GM23248 (cell line): ENCODE data around the gene AOPEP. TPM values are rescaled to one million over a fixed set of nuclear protein-coding genes. Genes with fewer than 3 reads are reported as not detected.

ENCODE experiments used
- DNase-seq: peaks from one replicate; pipeline ENCODE4 v3.0.0-alpha.2; 2015
- H2AFZ ChIP-seq: fragments of 200-600 bp; sonication (generic); 2 replicates; pipeline ENCODE4 v1.6.1; 2016; ENCODE audit warnings: antibody characterized with exemption
- H3F3A ChIP-seq: fragments of 200-600 bp; sonication (generic); 2 replicates; pipeline ENCODE4 v1.6.1; 2016; ENCODE audit warnings: mild to moderate bottlenecking, antibody characterized with exemption, mixed run types; ENCODE audit not compliant: insufficient read depth
- H3K27ac ChIP-seq: fragments of 200-600 bp; sonication (generic); 2 replicates; pipeline ENCODE4 v1.5.1; 2016; ENCODE audit warnings: mild to moderate bottlenecking
- H3K27me3 ChIP-seq: fragments of 200-600 bp; sonication (generic); replicated peaks from 2 replicates; pipeline ENCODE4 v1.6.1; 2016; ENCODE audit warnings: mild to moderate bottlenecking; ENCODE audit not compliant: insufficient read depth
- H3K36me3 ChIP-seq: fragments of 200-600 bp; sonication (generic); 2 replicates; pipeline ENCODE4 v1.6.1; 2016; ENCODE audit warnings: low read depth, mild to moderate bottlenecking
- H3K4me1 ChIP-seq: fragments of 200-600 bp; sonication (generic); 2 replicates; pipeline ENCODE4 v1.6.1; 2016; ENCODE audit warnings: mild to moderate bottlenecking; ENCODE audit not compliant: insufficient read depth
- H3K4me2 ChIP-seq: fragments of 200-600 bp; sonication (generic); one replicate; pipeline ENCODE4 v1.6.1; 2016; ENCODE audit warnings: mild to moderate bottlenecking; ENCODE audit not compliant: unreplicated experiment
- H3K4me3 ChIP-seq: fragments of 200-600 bp; sonication (generic); 2 replicates; pipeline ENCODE4 v1.5.1; 2016; ENCODE audit warnings: mild to moderate bottlenecking
- H3K79me2 ChIP-seq: fragments of 200-600 bp; sonication (generic); 2 replicates; pipeline ENCODE4 v1.6.1; 2016; ENCODE audit warnings: mild to moderate bottlenecking; ENCODE audit not compliant: insufficient read depth
- H3K9ac ChIP-seq: fragments of 200-600 bp; sonication (generic); 2 replicates; pipeline ENCODE4 v1.6.1; 2016; ENCODE audit warnings: mild to moderate bottlenecking
- H3K9me2 ChIP-seq: fragments of 200-600 bp; sonication (generic); 2 replicates; pipeline ENCODE4 v1.6.1; 2016; ENCODE audit warnings: mixed run types, mild to moderate bottlenecking, moderate library complexity; ENCODE audit not compliant: insufficient read depth
- H3K9me3 ChIP-seq: fragments of 200-600 bp; sonication (generic); one replicate; pipeline ENCODE4 v1.6.1; 2017; ENCODE audit warnings: low read depth
- H4K20me1 ChIP-seq: fragments of 200-600 bp; sonication (generic); 2 replicates; pipeline ENCODE4 v1.6.0; 2016; ENCODE audit not compliant: insufficient read depth
- EZH2 ChIP-seq: fragments of 200-600 bp; sonication (generic); IDR thresholded peaks from 2 replicates; pipeline ENCODE4 v1.6.1; 2018; ENCODE audit warnings: antibody characterized with exemption, mild to moderate bottlenecking; ENCODE audit not compliant: insufficient read depth, poor library complexity, severe bottlenecking
- EZH2phosphoT487 ChIP-seq: fragments of 200-600 bp; sonication (generic); IDR thresholded peaks from 2 replicates; pipeline ENCODE4 v1.6.1; 2018; ENCODE audit warnings: antibody characterized with exemption, moderate library complexity, mild to moderate bottlenecking, low read depth; ENCODE audit not compliant: insufficient read depth
- WGBS, 2 experiments: methylation state at CpG; one replicate each; pipeline ENCODE4 v1.1.6; 2015 to 2017; ENCODE audit warnings: low lambda C conversion rate in 2 of 2, low coverage in 1 of 2; ENCODE audit errors: missing lambda C conversion rate in 2 of 2; 5-methylcytosine and 5-hydroxymethylcytosine counted together
- in situ Hi-C: fragments of 300-500 bp; cut with MboI; formaldehyde crosslinking; loops from 2 replicates; pipeline ENCODE4 v1.15.0; 2020
- polyA plus RNA-seq: library from polyadenylated mRNA; unstranded; fragments of >200 nt; fragmentation: Nextera tagmentation; extraction: Ambion mirVana; gene quantifications from 2 replicates; pipeline ENCODE4 v1.2.1, GENCODE V29; 2016
- total RNA-seq: library from RNA; depleted of rRNA; stranded (reverse); fragments of >200 nt; shearing (Covaris generic); gene quantifications from 2 replicates; pipeline ENCODE4 v1.2.3, GENCODE V29; 2014

AOPEP gene
- total and polyA plus RNA-seq, 2 experiments from 2014 or later, result 90.0 to 120 TPM

DNA sequence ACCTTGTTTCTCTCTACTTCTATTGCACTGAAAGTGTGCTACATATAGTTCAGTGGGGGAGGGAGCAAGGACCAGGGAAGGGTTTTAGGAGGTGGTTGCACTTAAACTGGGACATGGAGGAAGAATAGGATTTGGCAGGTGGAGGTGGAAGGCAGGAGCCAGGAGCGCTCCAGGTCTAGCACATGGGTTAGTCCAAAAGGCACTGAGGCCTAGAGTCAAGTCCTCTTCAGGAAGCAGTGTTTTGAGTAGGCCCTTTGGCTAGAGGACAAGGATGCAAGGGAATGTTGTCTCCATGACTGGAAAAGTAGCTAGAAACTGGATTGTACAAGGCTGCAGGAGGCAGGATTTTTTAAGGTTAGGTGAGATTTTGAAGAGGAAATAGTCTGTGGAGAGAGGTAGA is 31.5 kb downstream of the AOPEP start:
- Histone ChIP-seq H3K4me2 (no peak overlapping the region), H3K9ac (no peak overlapping the region), H3K36me3 (no peaks in the 10 kb centered on the region), H2AFZ (no peak overlapping the region), H3F3A (peaks cover 9% of the 10 kb centered on the region), H4K20me1 (no peaks in the 10 kb centered on the region), H3K9me3 (no peaks in the 10 kb centered on the region), H3K79me2 (no peaks in the 10 kb centered on the region; the same call in 1 of the 2 replicates), H3K27me3 (no peaks in the 10 kb centered on the region), H3K4me1 (peaks cover 12% of the 10 kb centered on the region), H3K27ac (no peak overlapping the region), H3K9me2 (no peaks in the 10 kb centered on the region), H3K4me3 (no peak overlapping the region)
- DNase-seq, result no peak
- WGBS, 2 experiments, result 92 to 100% methylated on average over 1 of the region's 1 CpG
- TF ChIP-seq EZH2phosphoT487 (no peak), EZH2 (no peak)
- in situ Hi-C loops, result no loop called here

DNA sequence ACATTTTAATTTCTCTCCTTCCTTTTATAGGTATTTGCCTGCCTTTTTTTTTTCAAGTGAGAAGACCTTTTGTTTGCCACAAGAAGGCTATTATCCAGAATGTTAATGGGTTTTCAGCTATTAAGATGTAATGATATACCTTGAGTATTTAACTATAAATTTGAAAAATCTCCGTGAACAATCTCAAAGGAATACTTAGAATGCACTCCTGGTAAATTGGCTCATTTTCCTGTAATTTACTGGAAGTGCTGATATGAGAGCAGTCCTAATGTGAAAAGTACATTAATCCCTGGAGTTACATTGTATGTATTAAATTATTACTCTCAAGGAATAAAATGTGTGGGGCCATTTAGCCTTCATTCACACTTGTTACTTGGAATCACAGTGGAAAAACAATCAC is 32.4 kb downstream of the AOPEP start:
- Histone ChIP-seq H3K9me2 (no peaks in the 10 kb centered on the region), H3K4me3 (no peak overlapping the region), H3K9ac (no peak overlapping the region), H4K20me1 (no peaks in the 10 kb centered on the region), H3K79me2 (peaks cover 8% of the 10 kb centered on the region), H3K36me3 (no peaks in the 10 kb centered on the region), H3K4me2 (no peak overlapping the region), H3K27me3 (no peaks in the 10 kb centered on the region), H3F3A (peaks cover 9% of the 10 kb centered on the region), H3K9me3 (no peaks in the 10 kb centered on the region), H2AFZ (no peak overlapping the region), H3K4me1 (peaks cover 12% of the 10 kb centered on the region), H3K27ac (no peak overlapping the region)
- no peak for DNase-seq
- TF ChIP-seq EZH2, result no peak
- no peak for TF ChIP-seq EZH2phosphoT487
- in situ Hi-C loops, result no loop called here
- 90 to 93% methylated on average over 1 of the region's 1 CpG for WGBS, 2 experiments

DNA sequence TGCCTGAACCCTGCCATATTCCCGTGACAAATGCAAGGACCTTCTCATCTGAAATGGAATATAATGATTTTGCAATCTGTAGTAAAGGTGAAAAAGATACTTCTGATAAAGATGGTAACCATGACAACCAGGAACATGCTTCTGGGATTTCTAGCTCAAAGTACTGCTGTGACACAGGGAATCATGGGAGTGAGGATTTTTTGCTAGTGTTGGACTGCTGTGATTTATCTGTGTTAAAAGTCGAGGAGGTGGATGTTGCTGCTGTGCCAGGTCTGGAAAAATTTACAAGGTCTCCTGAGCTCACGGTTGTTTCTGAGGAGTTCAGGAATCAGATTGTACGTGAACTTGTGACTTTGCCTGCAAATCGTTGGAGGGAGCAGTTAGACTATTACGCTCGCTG is 33.5 kb downstream of the AOPEP start:
- H2AFZ ChIP-seq, result no peak overlapping the region
- H3K9me2 ChIP-seq, result no peaks in the 10 kb centered on the region
- no peaks in the 10 kb centered on the region for H3K36me3 ChIP-seq
- H4K20me1 ChIP-seq, result no peaks in the 10 kb centered on the region
- H3K27ac ChIP-seq, result no peak overlapping the region
- no peak for TF ChIP-seq EZH2
- TF ChIP-seq EZH2phosphoT487, result no peak
- no peak for DNase-seq
- peaks cover 9% of the 10 kb centered on the region for H3K79me2 ChIP-seq
- H3K4me3 ChIP-seq, result no peak overlapping the region
- no peaks in the 10 kb centered on the region for H3K27me3 ChIP-seq
- H3K4me1 ChIP-seq, result peaks cover 12% of the 10 kb centered on the region
- peaks cover 9% of the 10 kb centered on the region for H3F3A ChIP-seq
- no peak overlapping the region for H3K9ac ChIP-seq
- 86 to 88% methylated on average over 7 of the region's 7 CpGs for WGBS, 2 experiments
- no peaks in the 10 kb centered on the region for H3K9me3 ChIP-seq
- in situ Hi-C loops, result no loop called here
- no peak overlapping the region for H3K4me2 ChIP-seq

DNA sequence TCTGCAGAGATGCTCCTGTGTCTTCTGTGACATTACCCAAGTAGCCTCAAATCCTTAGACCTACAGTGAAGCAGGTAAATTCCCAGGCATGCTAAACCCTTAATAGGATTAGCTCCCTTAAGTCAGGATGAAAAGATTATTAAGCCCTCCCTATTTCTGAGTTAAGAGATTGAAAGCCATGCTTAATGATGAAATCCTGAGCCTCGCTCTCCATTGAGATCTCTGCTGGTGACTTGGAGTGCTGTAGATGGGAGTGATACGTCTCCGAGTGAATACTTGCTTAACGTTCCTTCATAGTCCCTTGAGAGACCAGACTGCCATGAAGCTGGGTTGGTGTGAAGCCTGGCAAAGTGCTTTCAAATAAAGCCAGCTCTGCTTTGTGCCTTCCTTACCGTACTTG is 34.2 kb downstream of the AOPEP start:
- no peaks in the 10 kb centered on the region for H4K20me1 ChIP-seq
- 85 to 90% methylated on average over 5 of the region's 5 CpGs for WGBS, 2 experiments
- in situ Hi-C loops, result no loop called here
- H3K9ac ChIP-seq, result no peak overlapping the region
- no peaks in the 10 kb centered on the region for H3K36me3 ChIP-seq
- H2AFZ ChIP-seq, result no peak overlapping the region
- H3K79me2 ChIP-seq, result peaks cover 10% of the 10 kb centered on the region
- no peaks in the 10 kb centered on the region for H3K9me3 ChIP-seq
- no peak overlapping the region for H3K4me2 ChIP-seq
- H3K27ac ChIP-seq, result no peak overlapping the region
- TF ChIP-seq EZH2phosphoT487 (no peak), EZH2 (no peak)
- no peak overlapping the region for H3K4me3 ChIP-seq
- H3F3A ChIP-seq, result peaks cover 9% of the 10 kb centered on the region
- H3K9me2 ChIP-seq, result no peaks in the 10 kb centered on the region
- no peak for DNase-seq
- no peaks in the 10 kb centered on the region for H3K27me3 ChIP-seq
- H3K4me1 ChIP-seq, result peaks cover 12% of the 10 kb centered on the region

DNA sequence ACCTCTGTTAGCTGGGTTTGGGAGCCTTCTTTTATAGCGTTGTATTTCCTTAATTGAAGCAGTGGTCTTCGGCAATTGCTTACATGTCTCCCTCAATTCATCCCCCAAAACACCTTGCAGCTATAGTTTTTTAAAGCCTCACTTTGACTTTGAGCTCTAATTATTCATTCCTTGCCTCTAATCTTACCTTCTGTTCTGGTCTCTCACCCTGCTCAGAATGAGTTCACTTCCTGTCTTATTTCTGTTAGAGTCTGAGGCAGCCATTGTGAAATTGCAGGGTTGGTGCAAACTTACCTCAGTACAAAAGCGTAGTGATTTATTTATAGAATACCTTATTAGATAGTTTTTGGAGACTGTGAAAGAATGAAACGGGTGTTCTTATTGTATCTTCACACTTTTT is 35.0 kb downstream of the AOPEP start:
- peaks cover 15% of the 10 kb centered on the region for H3K79me2 ChIP-seq
- no peaks in the 10 kb centered on the region for H3K36me3 ChIP-seq
- no peak overlapping the region for H3K9ac ChIP-seq
- TF ChIP-seq EZH2 (no peak), EZH2phosphoT487 (no peak)
- H3K4me2 ChIP-seq, result no peak overlapping the region
- H3K9me2 ChIP-seq, result no peaks in the 10 kb centered on the region
- DNase-seq, result peak; percentile 12
- peaks cover 12% of the 10 kb centered on the region for H3K4me1 ChIP-seq
- H3K9me3 ChIP-seq, result no peaks in the 10 kb centered on the region
- no peaks in the 10 kb centered on the region for H4K20me1 ChIP-seq
- H3F3A ChIP-seq, result peaks cover 9% of the 10 kb centered on the region
- 90 to 92% methylated on average over 4 of the region's 4 CpGs for WGBS, 2 experiments
- H3K27ac ChIP-seq, result no peak overlapping the region
- no peak overlapping the region for H2AFZ ChIP-seq
- H3K27me3 ChIP-seq, result no peaks in the 10 kb centered on the region
- in situ Hi-C loops, result no loop called here
- no peak overlapping the region for H3K4me3 ChIP-seq
